Liver (tissue), 9 donors: ENCODE data around the gene SWAP70. TPM values are rescaled to one million over a fixed set of nuclear protein-coding genes. Genes with fewer than 3 reads are reported as not detected.

ENCODE experiments used
- DNase-seq: peaks from one replicate; pipeline ENCODE4 v3.0.0-alpha.2; 2017; ENCODE audit warnings: low spot score
- H3K27ac ChIP-seq, 2 donors: one replicate each; pipeline ENCODE4 v1.7.0; 2013; ENCODE audit warnings: inconsistent platforms in 2 of 2, low read length in 2 of 2, control low read depth in 1 of 2, low read depth in 1 of 2, mild to moderate bottlenecking in 1 of 2
- H3K27me3 ChIP-seq, 4 donors: one replicate each; pipeline versions ENCODE4 v1.6.1 to v1.7.0; 2013; ENCODE audit warnings: low read length in 3 of 4, inconsistent platforms in 1 of 4, mild to moderate bottlenecking in 1 of 4, moderate library complexity in 1 of 4; ENCODE audit not compliant: control insufficient read depth in 4 of 4, insufficient read depth in 4 of 4
- H3K36me3 ChIP-seq, 4 donors: one replicate each; pipeline versions ENCODE4 v1.6.1 to v1.7.0; 2013; ENCODE audit warnings: low read length in 3 of 4, mild to moderate bottlenecking in 3 of 4, low read depth in 1 of 4, moderate library complexity in 1 of 4; ENCODE audit not compliant: control insufficient read depth in 4 of 4, insufficient read depth in 3 of 4
- H3K4me1 ChIP-seq, 4 donors: one replicate each; pipeline versions ENCODE4 v1.6.1 to v1.7.0; 2013; ENCODE audit warnings: low read length in 3 of 4, mild to moderate bottlenecking in 3 of 4, moderate library complexity in 1 of 4; ENCODE audit not compliant: control insufficient read depth in 4 of 4, insufficient read depth in 4 of 4
- H3K4me3 ChIP-seq, 3 donors: one replicate each; pipeline versions ENCODE4 v1.6.1 to v1.7.0; 2013; ENCODE audit warnings: low read length in 3 of 3, control low read depth in 1 of 3, low read depth in 1 of 3, mild to moderate bottlenecking in 1 of 3
- H3K9ac ChIP-seq, 2 donors: one replicate each; pipeline ENCODE4 v1.7.0; 2013; ENCODE audit warnings: low read length in 2 of 2, mild to moderate bottlenecking in 2 of 2, moderate library complexity in 2 of 2, control low read depth in 1 of 2, low read depth in 1 of 2
- H3K9me3 ChIP-seq, 4 donors: one replicate each; pipeline versions ENCODE4 v1.6.1 to v1.7.0; 2013; ENCODE audit warnings: low read length in 3 of 4; ENCODE audit not compliant: control insufficient read depth in 4 of 4
- CTCF ChIP-seq: fragments of 150-350 bp; IDR thresholded peaks from 2 replicates; pipeline ENCODE4 v1.5.1; 2017; ENCODE audit warnings: improper control_type of control experiment, low read depth, low read length; ENCODE audit not compliant: missing input control
- EGR1 ChIP-seq, 2 donors: IDR thresholded peaks; 2 replicates each; pipeline ENCODE4 v1.6.1; 2016 to 2018; ENCODE audit warnings: antibody characterized with exemption in 2 of 2, low read depth in 2 of 2
- FOXA1 ChIP-seq: IDR thresholded peaks from 2 replicates; pipeline ENCODE4 v1.6.1; 2016; ENCODE audit warnings: antibody characterized with exemption
- FOXA2 ChIP-seq: IDR thresholded peaks from 2 replicates; pipeline ENCODE4 v1.6.1; 2016; ENCODE audit warnings: antibody characterized with exemption
- GABPA ChIP-seq, 2 donors: IDR thresholded peaks in 1 of 2; conservative IDR thresholded peaks in 1 of 2; 2 replicates each; pipeline ENCODE4 v1.6.1; 2016; ENCODE audit warnings: antibody characterized with exemption in 2 of 2, mild to moderate bottlenecking in 1 of 2, moderate library complexity in 1 of 2
- HNF4G ChIP-seq: IDR thresholded peaks from 2 replicates; pipeline ENCODE4 v1.6.1; 2016; ENCODE audit warnings: antibody characterized with exemption
- JUND ChIP-seq, 2 donors: IDR thresholded peaks; 2 replicates each; pipeline ENCODE4 v1.6.1; 2016; ENCODE audit warnings: antibody characterized with exemption in 2 of 2
- MAX ChIP-seq: IDR thresholded peaks from 2 replicates; pipeline ENCODE4 v1.6.1; 2016; ENCODE audit warnings: antibody characterized with exemption
- REST ChIP-seq: IDR thresholded peaks from 2 replicates; pipeline ENCODE4 v1.6.1; 2016; ENCODE audit warnings: antibody characterized with exemption, mild to moderate bottlenecking
- RXRA ChIP-seq, 2 donors: IDR thresholded peaks; 2 replicates each; pipeline ENCODE4 v1.6.1; 2017 to 2018; ENCODE audit warnings: antibody characterized with exemption in 2 of 2, mild to moderate bottlenecking in 1 of 2
- SP1 ChIP-seq: IDR thresholded peaks from 2 replicates; pipeline ENCODE4 v1.6.1; 2018; ENCODE audit warnings: antibody characterized with exemption, mild to moderate bottlenecking
- TAF1 ChIP-seq: conservative IDR thresholded peaks from 2 replicates; pipeline ENCODE4 v1.6.1; 2016; ENCODE audit warnings: antibody characterized with exemption, mild to moderate bottlenecking
- YY1 ChIP-seq: IDR thresholded peaks from 2 replicates; pipeline ENCODE4 v1.6.1; 2016; ENCODE audit warnings: antibody characterized with exemption, mild to moderate bottlenecking
- ZBTB33 ChIP-seq: IDR thresholded peaks from 2 replicates; pipeline ENCODE4 v1.6.1; 2016; ENCODE audit warnings: antibody characterized with exemption
- WGBS: extraction: QIAGEN DNeasy Blood & Tissue Kit; methylation state at CpG from one replicate; pipeline ENCODE4 v1.1.7; 2013; 5-methylcytosine and 5-hydroxymethylcytosine counted together
- polyA plus RNA-seq, 2 donors: library from polyadenylated mRNA; stranded (reverse) in 1 of 2; unstranded in 1 of 2; fragments of 200-250 nt in 1 of 2; fragments of >200 nt in 1 of 2; fragmentation: Nextera tagmentation in 1 of 2; extraction: Ambion mirVana in 1 of 2; gene quantifications; one replicate each; pipeline versions ENCODE4 v1.2.1 to v1.2.3, GENCODE V29; 2013 to 2015
- total RNA-seq, 2 donors: library from RNA; depleted of rRNA; stranded (reverse); fragments of >200 nt; gene quantifications; one replicate each; pipeline ENCODE4 v1.2.3, GENCODE V29; 2014
- donor health status: healthy.
- donor health status: healthy.
- donor health status: healthy.
- donor health status: healthy.
- donor health status: healthy.

Gene SWAP70
- total and polyA plus RNA-seq, 4 donors: 4.0 to 8.4 (median 5.8) TPM

- H3K27ac ChIP-seq: no peak overlapping the region
- H3K4me3 ChIP-seq: no peak overlapping the region
- no peaks in the 10 kb centered on the region for H3K27me3 ChIP-seq
- no peak for TF ChIP-seq FOXA2
- TF ChIP-seq ZBTB33: no peak
- no peak for TF ChIP-seq RXRA (IDR thresholded peaks at IDR 0.05)
- TF ChIP-seq HNF4G: no peak
- no peak for TF ChIP-seq YY1
- no peak for TF ChIP-seq GABPA (IDR thresholded peaks at IDR 0.05 in 1 of 2, conservative IDR thresholded peaks at IDR 0.05 in 1 of 2)
- no peak for TF ChIP-seq MAX
- no peak for TF ChIP-seq FOXA1
- TF ChIP-seq JUND (IDR thresholded peaks at IDR 0.05): no peak
- TF ChIP-seq EGR1 (IDR thresholded peaks at IDR 0.05; ENCODE audit: low read depth in 2 of 2): no peak
- no peak for TF ChIP-seq TAF1
- no peak for TF ChIP-seq SP1
- no peaks in the 10 kb centered on the region for H3K36me3 ChIP-seq
- no peaks in the 10 kb centered on the region for H3K9me3 ChIP-seq
- H3K4me1 ChIP-seq: peaks cover 0 to 1% (median 0%) of the 10 kb centered on the region in 4 donors
- no peak overlapping the region for H3K9ac ChIP-seq
- no peak for DNase-seq
Measured at GRCh38 chr11:9624448-9624847, 39.4 kb upstream of the SWAP70 start.

GRCh38 chr11:9625162-9625561 is 38.7 kb upstream of the SWAP70 start:
- peaks cover 0 to 1% (median 0%) of the 10 kb centered on the region in 4 donors for H3K4me1 ChIP-seq
- no peaks in the 10 kb centered on the region for H3K27me3 ChIP-seq
- 84% methylated on average over 6 of the region's 6 CpGs for WGBS
- no peak overlapping the region for H3K4me3 ChIP-seq
- no peak overlapping the region for H3K9ac ChIP-seq
- TF ChIP-seq CTCF (no peak), TAF1 (no peak), REST (no peak), HNF4G (no peak), RXRA (IDR thresholded peaks at IDR 0.05) (no peak), ZBTB33 (no peak), JUND (IDR thresholded peaks at IDR 0.05) (no peak), FOXA2 (no peak)
- H3K27ac ChIP-seq: no peak overlapping the region
- no peaks in the 10 kb centered on the region for H3K36me3 ChIP-seq
- no peaks in the 10 kb centered on the region for H3K9me3 ChIP-seq
- no peak for DNase-seq
